IMR-90 (cell line): ENCODE measurements around the gene SLC27A6. TPM values are rescaled to one million over a fixed set of nuclear protein-coding genes. Genes with fewer than 3 reads are reported as not detected.
"Not testable (repeated sequence)": the region's sequence is repeated elsewhere in the genome, so short reads cannot be mapped to it uniquely, and the experiment has no call there.

Experiments used
- ATAC-seq: fragments of 200-7000 bp; cut with Tn5 transposase; 2 replicates; pipeline ENCODE4 v1.9.1; 2020; ENCODE audit warnings: low read depth, mild to moderate bottlenecking, moderate library complexity
- BruUV-seq: library from RNA; stranded (reverse); fragments of 400-500 nt; replicated peaks from 2 replicates; lab custom pipeline; 2021; lab: Mats Ljungman, UMichigan
- CTCF ChIA-PET: fragments of 300-600 bp; formaldehyde crosslinking; extraction: SDS; loops from one replicate; lab custom pipeline; 2021; ENCODE audit warnings: antibody characterized with exemption; lab: Yijun Ruan, JAX
- POLR2A ChIA-PET: fragments of 300-600 bp; sonication (Branson Sonifier 250); formaldehyde crosslinking; loops from one replicate; lab custom pipeline; 2022; ENCODE audit warnings: antibody characterized with exemption; ENCODE audit not compliant: unreplicated experiment; lab: Charles Lee
- DNase-seq: peaks from one replicate; pipeline ENCODE4 v3.0.0; 2013
- H2AFZ ChIP-seq: replicated peaks from 2 replicates; pipeline ENCODE3; 2013; ENCODE audit warnings: low read length, mild to moderate bottlenecking; ENCODE audit not compliant: poor library complexity
- H2AK5ac ChIP-seq: 2 replicates; pipeline ENCODE4 v1.6.1; 2013; ENCODE audit warnings: low read depth, low read length, inconsistent platforms
- H2AK9ac ChIP-seq: replicated peaks from 2 replicates; pipeline ENCODE3; 2013; ENCODE audit warnings: mild to moderate bottlenecking, low read depth, low read length, moderate library complexity; ENCODE audit not compliant: poor library complexity
- H2BK120ac ChIP-seq: 2 replicates; pipeline ENCODE4 v1.6.1; 2013; ENCODE audit warnings: low read depth, low read length, inconsistent platforms
- H2BK15ac ChIP-seq: 3 replicates; pipeline ENCODE4 v1.6.1; 2013; ENCODE audit warnings: low read depth, low read length, inconsistent platforms
- H2BK20ac ChIP-seq: 2 replicates; pipeline ENCODE4 v1.6.1; 2013; ENCODE audit warnings: low read depth, mild to moderate bottlenecking, inconsistent platforms, low read length, moderate library complexity
- H2BK5ac ChIP-seq: 2 replicates; pipeline ENCODE4 v1.6.1; 2013; ENCODE audit warnings: mild to moderate bottlenecking, low read depth, low read length, inconsistent platforms; ENCODE audit not compliant: poor library complexity, severe bottlenecking
- H3K14ac ChIP-seq: replicated peaks from 2 replicates; pipeline ENCODE4 v1.6.1; 2013; ENCODE audit warnings: low read depth, low read length, inconsistent platforms
- H3K18ac ChIP-seq: 2 replicates; pipeline ENCODE4 v1.6.1; 2013; ENCODE audit warnings: low read depth, low read length, control low read depth
- H3K23ac ChIP-seq: 2 replicates; pipeline ENCODE4 v1.6.1; 2013; ENCODE audit warnings: low read depth, low read length, inconsistent platforms
- H3K27ac ChIP-seq: 2 replicates; pipeline ENCODE4 v1.5.1; 2013; ENCODE audit warnings: mild to moderate bottlenecking, control low read depth, low read length; ENCODE audit not compliant: insufficient read depth
- H3K27me3 ChIP-seq: 2 replicates; pipeline ENCODE4 v1.6.1; 2013; ENCODE audit warnings: low read length; ENCODE audit not compliant: control insufficient read depth, insufficient read depth
- H3K36me3 ChIP-seq: 2 replicates; pipeline ENCODE4 v1.6.1; 2013; ENCODE audit warnings: low read length, mixed read lengths; ENCODE audit not compliant: control insufficient read depth, insufficient read depth
- H3K4ac ChIP-seq: 2 replicates; pipeline ENCODE4 v1.6.1; 2013; ENCODE audit warnings: low read depth, low read length, inconsistent platforms
- H3K4me1 ChIP-seq: 2 replicates; pipeline ENCODE4 v1.6.1; 2013; ENCODE audit warnings: low read length, mixed read lengths; ENCODE audit not compliant: control insufficient read depth, insufficient read depth
- H3K4me2 ChIP-seq: 2 replicates; pipeline ENCODE4 v1.6.1; 2013; ENCODE audit warnings: low read depth, mild to moderate bottlenecking, control low read depth, low read length, moderate library complexity
- H3K4me3 ChIP-seq: 2 replicates; pipeline ENCODE4 v1.5.1; 2013; ENCODE audit warnings: low read depth, mild to moderate bottlenecking, control low read depth, low read length, moderate library complexity; ENCODE audit not compliant: insufficient read depth
- H3K56ac ChIP-seq: 2 replicates; pipeline ENCODE4 v1.6.1; 2013; ENCODE audit warnings: low read length, inconsistent platforms; ENCODE audit not compliant: insufficient read depth; ENCODE audit errors: extremely low read depth
- H3K79me1 ChIP-seq, 2 experiments: 2 replicates each; pipeline ENCODE4 v1.6.1; 2013; ENCODE audit warnings: low read length in 2 of 2, inconsistent platforms in 1 of 2, low read depth in 1 of 2
- H3K9ac ChIP-seq: 2 replicates; pipeline ENCODE4 v1.6.1; 2013; ENCODE audit warnings: low read depth, low read length, control low read depth
- H3K9me1 ChIP-seq: 2 replicates; pipeline ENCODE4 v1.6.1; 2013; ENCODE audit warnings: low read length, inconsistent platforms; ENCODE audit not compliant: insufficient read depth
- H3K9me3 ChIP-seq: 2 replicates; pipeline ENCODE4 v1.6.1; 2013; ENCODE audit warnings: low read length; ENCODE audit not compliant: control insufficient read depth, insufficient read depth
- H4K20me1 ChIP-seq: 2 replicates; pipeline ENCODE4 v1.6.1; 2013; ENCODE audit warnings: low read length, inconsistent platforms; ENCODE audit not compliant: insufficient read depth
- H4K5ac ChIP-seq: 2 replicates; pipeline ENCODE4 v1.6.1; 2013; ENCODE audit warnings: mild to moderate bottlenecking, low read depth, low read length, control low read depth
- H4K8ac ChIP-seq, 2 experiments: 2 replicates each; pipeline ENCODE4 v1.6.1; 2013; ENCODE audit warnings: low read depth in 2 of 2, low read length in 2 of 2, control low read depth in 1 of 2, inconsistent platforms in 1 of 2
- H4K91ac ChIP-seq: 2 replicates; pipeline ENCODE4 v1.6.1; 2013; ENCODE audit warnings: low read depth, low read length, inconsistent platforms; ENCODE audit not compliant: insufficient read depth
- MAFK ChIP-seq: IDR thresholded peaks from 2 replicates; pipeline ENCODE4 v1.6.1; 2012; ENCODE audit warnings: low read depth, low read length, improper control_type of control experiment
- MXI1 ChIP-seq: IDR thresholded peaks from 2 replicates; pipeline ENCODE4 v1.6.1; 2012; ENCODE audit warnings: low read depth, mild to moderate bottlenecking, low read length, moderate library complexity, borderline replicate concordance
- RAD21 ChIP-seq: IDR thresholded peaks from 2 replicates; pipeline ENCODE4 v1.6.1; 2012; ENCODE audit warnings: low read length, improper control_type of control experiment
- RFX5 ChIP-seq: IDR thresholded peaks from 2 replicates; pipeline ENCODE4 v1.8.0; 2012; ENCODE audit warnings: low read depth, mild to moderate bottlenecking, low read length, moderate library complexity
- SMC3 ChIP-seq: fragments of 150-350 bp; IDR thresholded peaks from 2 replicates; pipeline ENCODE4 v1.6.1; 2016; ENCODE audit warnings: low read depth, mild to moderate bottlenecking, antibody characterized with exemption, low read length, moderate library complexity
- WGBS, 2 experiments: methylation state at CpG; one replicate each; pipeline versions ENCODE4 v1.1.5 to v1.1.7; 2013; ENCODE audit warnings: missing lambda C conversion rate in 2 of 2; ENCODE audit not compliant: insufficient read length in 1 of 2; ENCODE audit errors: extremely low coverage in 2 of 2; 5-methylcytosine and 5-hydroxymethylcytosine counted together
- dilution Hi-C: fragments of 300-500 bp; cut with HindIII; formaldehyde crosslinking; loops from one replicate; pipeline ENCODE4 v1.14.3; 2018; ENCODE audit warnings: low sequenced_read_pairs; ENCODE audit not compliant: unreplicated experiment
- in situ Hi-C: fragments of 300-500 bp; cut with MboI; formaldehyde crosslinking; loops from 3 replicates; pipeline ENCODE4 v1.14.3; 2019; ENCODE audit warnings: low sequenced_read_pairs, inconsistent platforms, mixed read lengths
- intact Hi-C: fragments of 100-400 bp; cut with micrococcal nuclease; formaldehyde crosslinking; loops from 2 replicates; pipeline ENCODE4 v1.10.0; 2022
- polyA plus RNA-seq, 3 experiments: library from polyadenylated mRNA; depleted of rRNA; stranded (reverse); fragments of >200 nt; gene quantifications; 2 replicates each; pipeline ENCODE4 v1.2.3, GENCODE V29; 2012; ENCODE audit warnings: low replicate concordance in 1 of 3
- total RNA-seq: library from RNA; depleted of rRNA; stranded (reverse); fragments of >200 nt; gene quantifications from 2 replicates; pipeline ENCODE4 v1.2.3, GENCODE V29; 2012

Gene SLC27A6
- total and polyA plus RNA-seq, 2 of the 4 experiments (the other 2 are of a cell fraction), result under 0.01 to 0.02 TPM

GRCh38 chr5:128927644-128928043 lies 37.6 kb upstream of the SLC27A6 start:
- no peak overlapping the region for H3K56ac ChIP-seq
- no peaks in the 10 kb centered on the region for H3K4me1 ChIP-seq
- ChIA-PET CTCF (no interaction called here), POLR2A (no interaction called here)
- no peak overlapping the region for H4K5ac ChIP-seq
- H3K4me2 ChIP-seq, result no peak overlapping the region
- no peak overlapping the region for H2BK5ac ChIP-seq
- no peak overlapping the region for H3K4ac ChIP-seq
- no CpG with 5 or more reads among the region's 3 CpGs for WGBS, 2 experiments
- no TSS peak for BruUV-seq
- H2BK120ac ChIP-seq, result no peak overlapping the region
- H3K4me3 ChIP-seq, result no peak overlapping the region
- in situ Hi-C loops (no loop called here), intact Hi-C loops (no loop called here), dilution Hi-C loops (no loop called here)
- H2BK20ac ChIP-seq, result no peak overlapping the region
- H3K23ac ChIP-seq, result no peak overlapping the region
- no peaks in the 10 kb centered on the region for H4K20me1 ChIP-seq
- TF ChIP-seq RAD21 (no peak), RFX5 (no peak), MXI1 (no peak), SMC3 (no peak), MAFK (no peak)
- ATAC-seq, result no peak
- no peak for DNase-seq
- H3K9me1 ChIP-seq, result no peaks in the 10 kb centered on the region
- no peak overlapping the region for H2AK9ac ChIP-seq
- H3K9me3 ChIP-seq, result no peaks in the 10 kb centered on the region
- H2AFZ ChIP-seq, result no peak overlapping the region
- H3K27ac ChIP-seq, result no peak overlapping the region
- H3K27me3 ChIP-seq, result no peaks in the 10 kb centered on the region
- H2BK15ac ChIP-seq, result no peak overlapping the region
- H3K79me1 ChIP-seq, result no peaks in the 10 kb centered on the region
- no peak overlapping the region for H3K14ac ChIP-seq
- H2AK5ac ChIP-seq, result no peak overlapping the region
- H3K18ac ChIP-seq, result no peak overlapping the region
- no peaks in the 10 kb centered on the region for H3K36me3 ChIP-seq
- no peak overlapping the region for H4K91ac ChIP-seq
- no peak overlapping the region for H4K8ac ChIP-seq
- no peak overlapping the region for H3K9ac ChIP-seq

- in situ Hi-C loops, H4K8ac ChIP-seq, BruUV-seq, H3K9me1 ChIP-seq, CTCF ChIA-PET, dilution Hi-C loops, H3K4me1 ChIP-seq, H3K27me3 ChIP-seq, H2BK120ac ChIP-seq, H3K4me2 ChIP-seq, H2AK9ac ChIP-seq, H3K9me3 ChIP-seq, H2BK15ac ChIP-seq, H3K56ac ChIP-seq, H3K36me3 ChIP-seq, H3K79me1 ChIP-seq, H3K23ac ChIP-seq, H3K4ac ChIP-seq, POLR2A ChIA-PET, H2BK20ac ChIP-seq, H3K4me3 ChIP-seq, intact Hi-C loops, H4K91ac ChIP-seq, H2BK5ac ChIP-seq, H2AFZ ChIP-seq, H2AK5ac ChIP-seq, H3K9ac ChIP-seq, H3K27ac ChIP-seq, H4K5ac ChIP-seq, H3K14ac ChIP-seq, H3K18ac ChIP-seq, H4K20me1 ChIP-seq, DNase-seq, ATAC-seq: not testable (repeated sequence)
- WGBS, 2 experiments, result no CpG with 5 or more reads among the region's 4 CpGs
Measured at GRCh38 chr5:128932232-128932631, 33.1 kb upstream of the SLC27A6 start.
